Endodermal cell (in vitro differentiated cells): ENCODE results near the gene RUSC2. TPM values are rescaled to one million over a fixed set of nuclear protein-coding genes. Genes with fewer than 3 reads are reported as not detected.
A peak's percentile ranks its signal among the peaks of the same experiment; 100 is the strongest.

Source experiments
- DNase-seq: peaks from one replicate; pipeline ENCODE4 v3.0.0-alpha.2; 2017
- H3K27ac ChIP-seq: 2 replicates; pipeline ENCODE4 v1.5.1; 2013; ENCODE audit warnings: mild to moderate bottlenecking, low read depth, low read length, moderate library complexity
- H3K27me3 ChIP-seq: 2 replicates; pipeline ENCODE4 v1.6.1; 2013; ENCODE audit warnings: mild to moderate bottlenecking, low read length, moderate library complexity; ENCODE audit not compliant: insufficient read depth, control insufficient read depth, poor library complexity, severe bottlenecking
- H3K36me3 ChIP-seq: 2 replicates; pipeline ENCODE4 v1.7.0; 2013; ENCODE audit warnings: mild to moderate bottlenecking, low read length, moderate library complexity; ENCODE audit not compliant: control insufficient read depth, insufficient read depth
- H3K4me1 ChIP-seq: one replicate; pipeline ENCODE4 v1.7.0; 2013; ENCODE audit warnings: low read length; ENCODE audit not compliant: control insufficient read depth, insufficient read depth
- H3K4me3 ChIP-seq: 2 replicates; pipeline ENCODE4 v1.5.1; 2013; ENCODE audit warnings: mild to moderate bottlenecking, low read length, moderate library complexity
- H3K9ac ChIP-seq: 2 replicates; pipeline ENCODE4 v1.6.1; 2013; ENCODE audit warnings: mild to moderate bottlenecking, low read length, moderate library complexity; ENCODE audit not compliant: poor library complexity, severe bottlenecking; ENCODE audit errors: extremely low read depth
- H3K9me3 ChIP-seq: 2 replicates; pipeline ENCODE4 v1.6.1; 2013; ENCODE audit warnings: mild to moderate bottlenecking, low read length, moderate library complexity; ENCODE audit not compliant: control insufficient read depth
- H3K27ac Mint-ChIP-seq: 2 replicates; pipeline ENCODE4 v1.8.0; 2020; ENCODE audit warnings: mixed read lengths
- H3K27me3 Mint-ChIP-seq: 2 replicates; pipeline ENCODE4 v1.8.0; 2021; ENCODE audit warnings: mild to moderate bottlenecking, mixed read lengths; ENCODE audit not compliant: insufficient read depth
- H3K36me3 Mint-ChIP-seq: 2 replicates; pipeline ENCODE4 v1.8.0; 2020; ENCODE audit warnings: low read depth, mixed read lengths
- H3K4me1 Mint-ChIP-seq: 2 replicates; pipeline ENCODE4 v1.8.0; 2020; ENCODE audit warnings: mixed read lengths
- H3K4me3 Mint-ChIP-seq: 2 replicates; pipeline ENCODE4 v1.8.0; 2020; ENCODE audit warnings: mild to moderate bottlenecking, moderate library complexity, mixed read lengths
- H3K9me3 Mint-ChIP-seq: 2 replicates; pipeline ENCODE4 v1.8.0; 2020; ENCODE audit warnings: mild to moderate bottlenecking, mixed read lengths
- WGBS, 2 experiments: methylation state at CpG; one replicate each; pipeline versions ENCODE4 v1.1.5 to v1.1.7; 2013; ENCODE audit warnings: missing lambda C conversion rate in 2 of 2, mixed read lengths in 1 of 2; ENCODE audit not compliant: insufficient coverage in 1 of 2, insufficient read length in 1 of 2; 5-methylcytosine and 5-hydroxymethylcytosine counted together
- total RNA-seq, 2 donors: library from RNA; stranded (reverse); fragmentation: NEBNext Ultra II Directional in 1 of 2; extraction: Animal tissue kit (Norgen Biotek cat#: 25700) in 1 of 2; gene quantifications; 2 replicates in 1 of 2; 3 replicates in 1 of 2; pipeline ENCODE4 v1.2.1, GENCODE V29; 2021
- TF ChIP-seq, protein P1 (sequence below): fragments of 200-600 bp; sonication (generic); conservative IDR thresholded peaks from 2 replicates; pipeline ENCODE4 v1.5.0; 2021; ENCODE audit warnings: antibody characterized with exemption, mild to moderate bottlenecking

The RUSC2 gene
- total RNA-seq, 2 donors from 2014 or later: 17.2 to 21.0 TPM

DNA sequence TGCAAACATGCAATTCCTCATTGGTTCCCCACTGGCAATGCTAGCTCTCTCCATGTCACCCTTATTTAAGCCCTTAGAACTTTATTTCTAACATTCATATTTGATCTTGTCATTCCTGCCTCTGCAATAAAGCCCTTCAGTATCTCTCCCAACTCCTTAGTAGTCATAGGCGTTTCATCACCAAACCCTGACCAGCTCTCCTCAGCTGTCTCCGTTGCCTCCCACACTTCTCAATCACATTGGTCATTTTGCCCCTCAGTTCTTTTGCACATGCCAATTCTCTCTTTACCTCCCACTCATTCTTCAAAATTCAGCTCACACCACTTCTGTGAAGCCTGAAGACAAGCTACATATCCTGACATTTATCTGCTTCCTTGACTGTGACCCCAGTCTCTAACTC is 2.8 kb upstream of the RUSC2 start:
- no peak overlapping the region for H3K9ac ChIP-seq
- no peaks in the 10 kb centered on the region for H3K9me3 ChIP-seq
- no peaks in the 10 kb centered on the region for H3K27me3 Mint-ChIP-seq
- no peak for DNase-seq
- H3K9me3 Mint-ChIP-seq: no peaks in the 10 kb centered on the region
- no peaks in the 10 kb centered on the region for H3K4me1 ChIP-seq
- no peak overlapping the region for H3K4me3 ChIP-seq
- no peak overlapping the region for H3K27ac ChIP-seq
- H3K36me3 ChIP-seq: no peaks in the 10 kb centered on the region
- H3K27ac Mint-ChIP-seq: no peak overlapping the region
- H3K27me3 ChIP-seq: no peaks in the 10 kb centered on the region
- TF ChIP-seq, protein P1, sequence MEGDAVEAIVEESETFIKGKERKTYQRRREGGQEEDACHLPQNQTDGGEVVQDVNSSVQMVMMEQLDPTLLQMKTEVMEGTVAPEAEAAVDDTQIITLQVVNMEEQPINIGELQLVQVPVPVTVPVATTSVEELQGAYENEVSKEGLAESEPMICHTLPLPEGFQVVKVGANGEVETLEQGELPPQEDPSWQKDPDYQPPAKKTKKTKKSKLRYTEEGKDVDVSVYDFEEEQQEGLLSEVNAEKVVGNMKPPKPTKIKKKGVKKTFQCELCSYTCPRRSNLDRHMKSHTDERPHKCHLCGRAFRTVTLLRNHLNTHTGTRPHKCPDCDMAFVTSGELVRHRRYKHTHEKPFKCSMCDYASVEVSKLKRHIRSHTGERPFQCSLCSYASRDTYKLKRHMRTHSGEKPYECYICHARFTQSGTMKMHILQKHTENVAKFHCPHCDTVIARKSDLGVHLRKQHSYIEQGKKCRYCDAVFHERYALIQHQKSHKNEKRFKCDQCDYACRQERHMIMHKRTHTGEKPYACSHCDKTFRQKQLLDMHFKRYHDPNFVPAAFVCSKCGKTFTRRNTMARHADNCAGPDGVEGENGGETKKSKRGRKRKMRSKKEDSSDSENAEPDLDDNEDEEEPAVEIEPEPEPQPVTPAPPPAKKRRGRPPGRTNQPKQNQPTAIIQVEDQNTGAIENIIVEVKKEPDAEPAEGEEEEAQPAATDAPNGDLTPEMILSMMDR: no peak
- no peak overlapping the region for H3K4me3 Mint-ChIP-seq
- peaks cover 23% of the 10 kb centered on the region for H3K4me1 Mint-ChIP-seq
- WGBS, 2 experiments: 92 to 97% methylated on average over 2 of the region's 2 CpGs
- H3K36me3 Mint-ChIP-seq: no peaks in the 10 kb centered on the region

DNA sequence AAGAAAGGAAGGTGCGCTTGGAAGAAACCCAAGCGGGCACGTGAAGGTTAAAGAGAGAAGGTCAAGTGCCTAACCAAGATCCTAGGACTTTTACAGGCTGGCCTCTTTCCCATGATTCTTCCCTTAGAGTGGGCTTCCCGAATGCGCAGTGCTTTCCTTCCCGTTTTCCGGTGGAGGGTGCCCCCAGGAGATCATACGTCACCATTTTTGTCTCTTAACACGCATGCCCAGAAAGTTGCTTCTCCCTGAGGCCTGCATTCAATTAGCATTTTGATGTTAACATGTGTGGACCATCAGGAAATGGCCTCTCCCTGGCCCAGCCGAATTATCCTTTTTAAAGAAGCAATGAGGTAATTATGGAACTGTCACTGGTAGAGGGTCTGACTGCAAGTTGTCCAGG is 1.9 kb upstream of the RUSC2 start:
- H3K36me3 Mint-ChIP-seq: no peaks in the 10 kb centered on the region

DNA sequence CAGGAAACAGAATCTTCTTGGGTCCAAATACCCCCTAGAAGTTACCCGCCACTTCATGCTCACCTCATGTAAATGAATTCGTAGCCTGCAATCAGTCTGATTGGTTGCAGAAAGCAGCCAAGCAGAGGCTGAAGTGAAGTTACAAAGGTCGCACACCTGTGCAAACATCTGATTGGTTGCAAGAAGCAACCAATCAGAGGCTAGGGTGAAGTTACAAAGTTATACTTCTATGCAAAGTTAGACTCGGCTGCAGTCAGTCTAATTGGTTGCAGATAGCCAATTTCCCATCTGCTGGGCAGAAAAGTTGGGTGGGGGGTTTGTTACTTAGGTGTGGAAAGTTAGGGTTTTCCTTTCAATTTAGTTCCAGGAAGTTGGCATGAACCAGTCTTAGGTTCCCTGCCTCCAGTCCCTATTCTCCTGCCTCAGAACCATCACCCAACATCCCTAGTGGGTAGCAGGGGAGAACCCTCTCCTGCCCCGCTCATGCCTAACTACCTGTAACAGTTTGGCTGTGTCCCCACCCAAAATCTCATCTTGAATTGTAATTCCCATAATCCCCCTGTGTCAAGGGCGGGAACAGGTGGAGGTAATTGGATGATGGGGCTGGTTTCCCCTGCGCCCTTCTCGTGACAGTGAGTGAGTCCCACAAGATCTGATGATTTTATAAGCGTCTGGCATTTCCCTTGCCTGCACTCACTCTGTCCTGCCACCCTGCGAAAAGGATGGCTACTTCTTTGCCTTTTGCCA is 1.2 kb upstream of the RUSC2 start:
- Mint-ChIP-seq H3K27me3 (no peaks in the 10 kb centered on the region), H3K4me3 (peak overlapping the region; percentile 96), H3K4me1 (peaks cover 26% of the 10 kb centered on the region), H3K36me3 (no peaks in the 10 kb centered on the region), H3K9me3 (peaks cover 8% of the 10 kb centered on the region), H3K27ac (peak overlapping the region; percentile 94)
- peaks cover 9% of the 10 kb centered on the region for H3K9me3 ChIP-seq
- no peaks in the 10 kb centered on the region for H3K36me3 ChIP-seq
- DNase-seq: no peak
- WGBS, 2 experiments: 66 to 69% methylated on average over 6 to 10 of the region's 10 CpGs
- no peak overlapping the region for H3K27ac ChIP-seq
- H3K4me1 ChIP-seq: no peaks in the 10 kb centered on the region
- H3K4me3 ChIP-seq: peak overlapping the region; percentile 83
- TF ChIP-seq, protein P1: no peak
- peak overlapping the region; percentile 79 for H3K9ac ChIP-seq
- H3K27me3 ChIP-seq: no peaks in the 10 kb centered on the region

More for the DNA sequence above, 1.9 kb upstream of the RUSC2 start:
- peaks cover 3% of the 10 kb centered on the region for H3K9me3 Mint-ChIP-seq
- Histone ChIP-seq H3K4me3 (no peak overlapping the region), H3K9me3 (peaks cover 2% of the 10 kb centered on the region), H3K27me3 (no peaks in the 10 kb centered on the region), H3K36me3 (no peaks in the 10 kb centered on the region), H3K27ac (no peak overlapping the region), H3K4me1 (no peaks in the 10 kb centered on the region), H3K9ac (no peak overlapping the region)
- DNase-seq: no peak
- H3K27me3 Mint-ChIP-seq: no peaks in the 10 kb centered on the region
- H3K4me3 Mint-ChIP-seq: no peak overlapping the region
- WGBS, 2 experiments: 90 to 95% methylated on average over 10 of the region's 10 CpGs
- TF ChIP-seq, protein P1: no peak
- H3K27ac Mint-ChIP-seq: no peak overlapping the region
- H3K4me1 Mint-ChIP-seq: peaks cover 26% of the 10 kb centered on the region
